Fibroblast of skin of left quadriceps (primary cell): ENCODE measurements around the gene SIX3.

Source experiments
- DNase-seq, 2 experiments: peaks; one replicate each; pipeline ENCODE4 v3.0.0-alpha.2; 2013; ENCODE audit warnings: low read depth in 2 of 2

The SIX3 gene

GRCh38 chr2:44943693-44944101, 2.2 kb downstream of the SIX3 start:
- DNase-seq: no peak

DNA sequence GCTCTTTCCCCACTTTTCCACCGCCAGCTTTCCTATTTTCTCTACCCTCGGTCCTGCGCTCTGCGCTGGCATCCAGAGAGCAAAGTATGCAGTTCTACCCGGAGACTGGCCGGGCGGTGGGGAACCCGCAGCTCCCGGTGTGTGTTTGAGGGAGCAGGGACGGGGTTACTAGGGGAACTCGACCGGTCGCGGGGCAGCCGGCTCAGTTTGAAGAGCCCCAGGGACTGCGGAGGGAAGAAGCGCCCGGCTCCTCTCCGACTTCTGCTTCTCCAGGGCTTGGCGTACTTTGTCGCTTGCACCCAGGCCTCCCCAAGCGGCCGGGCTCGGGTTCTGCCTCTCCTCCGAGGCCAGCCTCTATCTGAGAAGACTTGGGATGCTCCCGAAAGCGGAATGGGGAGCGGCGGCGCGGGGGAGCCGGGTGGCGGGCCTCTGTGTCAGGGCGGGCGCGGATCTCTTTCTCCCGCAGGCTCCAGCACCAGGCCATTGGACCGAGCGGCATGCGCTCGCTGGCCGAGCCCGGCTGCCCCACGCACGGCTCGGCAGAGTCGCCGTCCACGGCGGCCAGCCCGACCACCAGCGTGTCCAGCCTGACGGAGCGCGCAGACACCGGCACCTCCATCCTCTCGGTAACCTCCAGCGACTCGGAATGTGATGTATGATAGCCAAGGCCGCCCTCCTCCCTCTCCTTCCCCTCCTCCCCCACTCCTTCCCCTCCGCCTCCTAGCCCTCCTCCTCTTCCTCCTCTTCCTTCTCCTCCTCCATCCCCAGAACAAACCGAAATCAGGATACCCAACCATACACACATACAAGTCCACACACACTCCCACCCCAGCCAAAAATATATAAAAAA, 2.8 kb downstream of the SIX3 start:
- no peak for DNase-seq

DNA sequence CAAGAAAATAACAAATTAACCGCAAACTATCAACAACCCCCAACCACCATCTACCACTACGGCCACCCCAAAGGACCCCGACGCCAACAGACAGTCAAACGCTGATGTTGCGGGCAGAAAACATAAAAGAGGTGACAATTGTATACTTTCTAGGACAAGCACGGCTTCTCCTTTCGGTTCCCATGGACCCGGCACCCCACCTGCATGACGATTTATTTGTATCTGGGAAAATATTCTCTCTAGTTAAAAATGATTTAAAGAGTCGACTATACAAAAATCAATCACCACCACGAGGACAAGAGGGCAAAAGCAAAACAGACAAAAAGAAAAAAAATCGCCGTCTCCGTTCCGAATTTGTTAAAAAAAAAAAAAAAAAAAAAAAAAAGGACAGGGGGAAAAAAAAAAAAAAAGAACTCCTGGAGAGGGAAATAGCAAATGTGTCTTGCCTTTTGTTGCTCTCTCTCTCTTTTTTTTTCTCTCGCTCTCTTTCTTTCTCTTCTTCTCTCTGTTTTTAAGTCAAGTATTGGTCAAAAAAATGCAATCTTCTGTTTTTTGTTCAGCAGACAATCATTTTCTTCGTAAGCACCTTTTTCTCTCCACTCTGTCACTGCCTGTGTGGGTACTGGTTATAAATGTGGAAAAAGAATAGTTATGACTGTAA, 3.6 kb downstream of the SIX3 start:
- DNase-seq: no peak

DNA sequence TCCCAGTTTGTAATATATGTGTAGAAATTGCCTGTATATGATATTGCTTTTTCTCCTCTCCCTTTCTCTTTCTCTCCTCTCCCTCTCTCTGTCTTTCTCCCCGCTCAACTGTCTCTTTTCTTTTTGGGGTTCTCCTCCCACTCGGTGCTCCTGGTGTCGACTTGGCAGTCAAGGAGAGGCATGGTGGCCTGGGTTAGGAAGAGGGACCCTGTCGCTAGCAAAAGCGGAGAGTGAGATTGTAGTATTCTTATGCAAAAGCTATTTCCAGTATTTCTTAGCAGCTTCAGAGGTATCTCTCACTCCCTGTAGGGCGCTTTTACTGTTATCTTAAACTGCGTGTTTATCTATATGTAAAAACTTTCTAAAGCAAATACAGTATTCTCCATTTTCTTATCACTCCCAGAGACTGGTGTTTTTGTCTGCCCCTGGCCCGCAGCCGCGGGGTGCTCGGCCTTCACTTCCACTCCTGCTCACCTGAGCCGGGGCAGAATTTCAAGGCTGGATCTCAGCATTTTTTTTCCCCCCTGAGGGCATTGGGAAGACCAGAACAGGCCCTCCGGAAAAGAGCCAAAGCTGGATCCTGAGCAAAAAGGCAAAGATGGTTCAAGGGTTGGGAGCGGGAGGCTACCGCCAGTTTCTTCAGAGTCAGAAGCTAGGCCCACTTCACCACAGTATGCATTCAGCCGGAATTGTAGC, 4.3 kb downstream of the SIX3 start:
- no peak for DNase-seq

- no peak for DNase-seq
Observed at GRCh38 chr2:44946372-44947027, 5.0 kb downstream of the SIX3 start.

GRCh38 chr2:44947028-44947375, 5.5 kb downstream of the SIX3 start:
- DNase-seq: no peak

GRCh38 chr2:44948565-44949328, 7.2 kb downstream of the SIX3 start:
- DNase-seq: no peak

DNA sequence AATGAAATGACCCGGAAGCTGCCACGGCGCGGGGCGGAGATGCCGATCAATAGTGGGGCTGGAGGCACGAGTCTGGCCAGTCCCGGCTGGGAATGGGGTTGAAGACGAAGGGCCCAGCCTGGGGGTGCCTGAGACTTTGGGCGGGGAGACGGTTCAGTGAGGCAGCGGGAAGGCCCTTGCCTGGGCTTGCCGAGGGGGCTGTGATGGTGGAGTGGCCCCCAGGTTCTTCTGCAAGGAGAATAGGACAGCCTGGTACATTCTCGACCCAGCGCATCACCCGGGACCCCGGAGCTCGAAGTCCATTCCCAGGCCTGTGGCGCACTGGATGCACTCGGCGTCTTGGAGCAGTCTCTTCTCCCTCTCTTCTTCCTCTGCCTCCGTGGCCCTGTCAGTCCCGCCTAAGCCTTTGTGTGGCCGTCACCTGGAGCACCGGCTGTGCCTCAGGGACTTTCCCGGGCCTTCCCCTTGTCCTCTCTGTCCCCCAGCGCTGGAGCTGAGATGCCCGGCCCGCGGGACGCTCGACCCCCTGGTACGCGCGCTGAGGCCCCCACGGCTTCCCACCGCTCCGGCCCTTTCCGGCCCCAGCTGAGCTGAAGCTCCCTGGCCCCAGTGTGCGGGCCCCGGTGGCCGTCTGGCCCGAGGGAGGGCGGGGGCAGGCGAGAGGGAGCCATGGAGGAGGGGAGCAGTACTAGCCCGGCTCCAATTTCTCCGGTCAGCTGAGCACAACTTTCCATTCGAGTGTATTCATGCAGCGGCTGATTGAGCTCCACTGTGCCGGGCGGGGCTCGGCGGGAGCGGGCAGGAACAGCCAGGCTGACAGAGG, 8.0 kb downstream of the SIX3 start:
- no peak for DNase-seq

DNA sequence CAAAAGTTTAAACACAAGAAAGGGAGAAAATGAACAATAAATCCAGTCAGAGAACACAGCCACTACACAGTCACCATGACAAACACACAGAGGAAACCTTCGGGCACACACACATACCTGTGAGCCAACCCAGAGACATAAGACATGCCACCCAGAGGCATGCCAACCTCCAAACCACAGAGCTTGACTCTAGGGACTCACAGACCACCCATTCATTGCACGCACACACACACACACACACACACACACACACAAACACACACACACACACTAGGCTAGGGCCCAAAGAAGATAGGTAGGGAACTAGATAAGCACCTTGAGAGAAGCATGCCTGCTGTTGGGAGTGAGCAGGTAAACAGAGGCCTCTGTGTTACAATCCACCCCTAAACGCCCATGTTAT, 9.1 kb downstream of the SIX3 start:
- no peak for DNase-seq

GRCh38 chr2:44951124-44951523, 9.6 kb downstream of the SIX3 start:
- no peak for DNase-seq

GRCh38 chr2:44951714-44952113, 10.2 kb downstream of the SIX3 start:
- no peak for DNase-seq

DNA sequence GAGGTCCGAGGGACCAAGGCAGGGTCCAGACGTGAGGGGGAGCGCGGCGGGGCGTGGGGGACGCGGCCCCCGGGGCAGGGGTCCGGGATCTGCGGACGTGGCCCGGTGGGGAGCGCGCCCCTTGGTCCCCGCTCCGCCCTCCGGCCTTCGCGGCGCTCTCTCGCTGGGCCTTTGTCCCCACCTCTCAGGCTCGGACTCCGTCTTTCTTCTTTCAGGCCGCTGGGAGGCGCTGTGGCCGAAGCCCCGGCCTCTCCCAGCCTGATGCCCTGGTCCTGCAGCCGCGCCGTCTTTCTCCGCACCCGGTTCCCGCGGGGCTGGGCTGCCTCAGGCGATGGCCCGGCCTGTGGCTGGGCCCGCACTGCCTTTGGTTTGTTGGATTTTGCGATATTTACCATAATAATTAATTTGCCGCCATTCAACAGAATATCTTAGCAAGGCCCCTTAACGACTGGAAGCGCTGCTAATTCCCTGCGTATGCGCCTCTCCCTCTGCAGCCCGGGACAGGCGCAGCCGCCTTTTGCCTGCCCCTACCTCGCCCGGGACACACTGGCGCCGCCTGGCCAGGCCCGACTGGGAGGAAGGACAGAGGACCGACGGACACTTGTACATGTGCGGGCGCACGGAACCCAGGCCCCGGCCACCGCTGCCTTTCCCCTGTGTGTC, 10.8 kb downstream of the SIX3 start:
- DNase-seq: peak; percentile 14 to 15

GRCh38 chr2:44952806-44953498, 11.4 kb downstream of the SIX3 start:
- no peak for DNase-seq

- no peak for DNase-seq
Observed at GRCh38 chr2:44953499-44953883, 12.0 kb downstream of the SIX3 start.

GRCh38 chr2:44954447-44954888, 13.0 kb downstream of the SIX3 start:
- no peak for DNase-seq

DNA sequence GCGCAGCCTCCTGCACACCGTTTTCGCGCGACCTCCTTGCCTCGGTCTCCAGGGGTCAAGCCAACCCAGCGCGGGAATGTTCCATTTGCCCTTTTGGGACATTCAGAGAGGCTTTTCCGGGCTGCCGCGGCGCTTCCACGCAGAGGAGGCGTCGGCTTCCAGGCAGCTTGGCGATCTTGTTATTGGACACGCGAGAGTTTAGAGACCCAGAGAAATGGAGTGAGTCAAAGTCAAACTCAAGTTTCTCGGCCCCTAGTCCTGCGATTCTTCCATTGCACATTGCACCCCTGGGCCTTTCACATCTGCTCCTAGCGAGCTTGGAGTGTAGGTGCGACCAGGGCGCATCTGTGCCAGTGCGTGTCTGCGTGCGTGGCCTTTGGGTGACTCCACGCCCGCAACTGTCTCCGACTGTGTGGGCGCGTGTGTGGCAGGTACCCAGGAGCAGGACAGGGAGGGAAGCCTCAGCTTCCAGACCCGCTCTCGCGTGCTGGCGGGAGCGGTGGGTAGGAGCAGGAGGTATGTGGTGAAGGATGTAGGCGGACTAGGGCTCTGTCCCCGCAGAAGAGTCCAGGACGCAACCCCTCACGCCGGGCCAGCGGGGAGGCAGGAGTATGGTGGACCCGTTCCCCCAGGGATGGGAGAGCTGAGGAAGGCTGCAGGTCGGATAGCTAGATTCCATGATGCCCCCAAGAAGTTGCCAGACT, 13.5 kb downstream of the SIX3 start:
- no peak for DNase-seq

DNA sequence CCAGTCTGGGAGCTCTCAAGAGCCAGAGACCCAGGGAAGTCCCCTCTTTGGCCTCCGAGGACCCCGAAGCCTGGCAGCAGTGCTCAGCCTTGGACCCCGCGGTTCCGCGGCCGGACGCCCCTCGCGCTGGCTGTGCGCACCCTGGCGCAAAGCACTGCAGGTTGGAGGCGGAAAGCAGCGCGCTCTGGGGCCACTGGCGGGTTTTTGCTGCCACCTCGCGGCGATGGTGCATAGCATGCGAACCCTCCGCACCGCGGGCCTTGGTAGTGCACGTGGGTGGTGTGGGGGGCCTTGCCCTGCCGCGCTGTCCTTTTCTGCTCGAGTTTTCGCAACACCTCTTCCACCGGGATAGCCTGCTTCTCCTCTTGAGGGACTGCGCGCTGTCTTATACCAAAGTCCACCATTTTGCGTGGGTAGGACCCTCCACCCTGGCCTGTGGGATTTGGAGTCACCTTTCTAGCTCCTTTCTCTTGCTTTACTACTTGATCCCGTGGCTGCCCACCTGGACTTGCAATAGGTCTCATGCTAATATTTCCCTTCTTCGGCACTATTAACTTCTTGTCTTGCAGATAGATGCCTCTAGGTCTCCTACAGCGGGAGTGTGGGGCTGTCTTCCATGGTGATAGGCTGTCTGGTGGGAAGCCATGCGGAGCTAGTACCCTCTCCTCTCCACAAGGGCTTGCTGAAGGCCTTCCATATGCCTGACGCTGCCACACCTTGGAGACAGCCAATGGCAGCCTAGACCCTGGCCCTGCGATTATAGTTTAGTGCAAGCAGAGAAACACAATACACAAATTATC, 14.3 kb downstream of the SIX3 start:
- peak; percentile 13 to 14 for DNase-seq

DNA sequence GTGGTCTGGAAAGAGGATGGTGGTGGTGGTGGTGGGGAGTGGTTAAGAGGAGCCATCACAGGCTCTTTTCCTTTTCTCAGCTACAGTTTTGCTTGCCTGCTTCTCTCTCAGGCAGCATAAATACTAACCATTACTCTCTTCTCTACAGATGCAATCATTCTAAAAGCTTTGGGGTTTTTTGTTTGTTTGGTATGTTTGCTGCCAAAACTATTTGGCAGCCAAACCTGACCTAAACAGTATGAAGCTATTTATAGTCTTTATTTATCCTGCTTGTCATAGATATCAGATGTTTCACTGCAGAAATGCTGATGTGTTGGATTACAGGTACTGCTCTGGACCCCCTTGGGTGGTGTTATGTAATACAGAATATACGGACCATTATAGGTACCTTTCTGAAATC, 15.3 kb downstream of the SIX3 start:
- no peak for DNase-seq
